SKM-1 treated with dmso at 0.1 percent for 144 hours (cell line): ENCODE results near the gene CTSA.
"Not testable (repeated sequence)": the region's sequence is repeated elsewhere in the genome, so short reads cannot be mapped to it uniquely, and the experiment has no call there.

Experiments used
- DNase-seq: peaks from one replicate; lab custom pipeline; 2025; ENCODE audit not compliant: unreplicated experiment; lab: John Stamatoyannopoulos, UW

CTSA gene

GRCh38 chr20:45894797-45895196 lies 3.7 kb downstream of the CTSA start:
- no peak for DNase-seq

DNA sequence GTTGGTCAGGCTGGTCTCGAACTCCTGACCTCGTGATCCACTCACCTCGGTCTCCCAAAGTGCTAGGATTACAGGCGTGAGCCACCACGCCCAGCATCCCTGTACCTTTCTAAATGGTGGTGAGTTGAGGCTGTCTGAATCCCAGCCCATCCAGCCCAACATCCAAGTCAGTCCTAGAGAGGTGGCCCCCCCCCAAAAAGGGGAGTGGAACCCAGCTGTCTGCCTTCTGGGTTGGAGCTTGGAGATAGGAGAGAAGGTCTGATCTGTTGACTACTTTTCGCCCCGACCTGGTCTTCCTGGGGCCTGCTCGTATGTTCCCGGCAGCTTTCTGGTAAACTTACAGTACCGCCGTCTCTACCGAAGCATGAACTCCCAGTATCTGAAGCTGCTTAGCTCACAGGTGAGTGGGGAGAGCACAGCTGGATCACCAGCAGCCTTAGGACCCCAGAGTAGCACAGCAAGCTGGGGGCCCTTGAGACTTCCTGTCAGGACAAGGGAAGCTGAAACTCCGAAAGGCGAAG lies 5.6 kb downstream of the CTSA start:
- no peak for DNase-seq

DNA sequence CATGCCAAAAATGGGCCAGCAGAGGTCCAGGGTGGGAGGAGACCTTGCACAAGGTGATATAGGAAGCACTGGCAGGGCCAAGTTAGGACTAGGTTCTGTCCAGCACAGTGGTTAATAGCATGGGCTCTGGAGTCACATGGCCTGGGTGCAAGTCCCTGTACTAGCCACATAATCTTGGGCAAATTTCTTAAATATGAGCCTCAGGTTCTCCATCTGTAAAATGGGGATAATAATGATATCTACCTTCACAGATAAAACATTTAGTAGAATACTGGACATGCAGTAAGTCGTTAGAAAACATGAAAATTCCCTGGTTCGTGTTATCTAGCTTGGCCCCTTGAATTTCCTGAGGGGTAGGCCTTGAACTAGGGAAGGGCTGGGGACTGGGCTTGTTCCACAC lies 6.2 kb downstream of the CTSA start:
- DNase-seq = no peak

DNA sequence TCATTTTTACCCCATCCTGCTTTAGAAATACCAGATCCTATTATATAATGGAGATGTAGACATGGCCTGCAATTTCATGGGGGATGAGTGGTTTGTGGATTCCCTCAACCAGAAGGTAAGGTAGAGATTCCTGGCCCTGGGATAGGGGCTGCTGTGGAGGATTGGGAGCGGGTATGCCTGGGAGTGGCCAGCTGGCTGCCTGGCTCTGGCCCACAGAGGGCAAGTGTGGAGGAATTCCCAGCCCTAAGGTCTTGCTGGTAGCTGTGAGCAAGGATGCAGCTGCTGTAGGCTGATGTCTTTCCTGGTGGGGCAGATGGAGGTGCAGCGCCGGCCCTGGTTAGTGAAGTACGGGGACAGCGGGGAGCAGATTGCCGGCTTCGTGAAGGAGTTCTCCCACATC lies 6.6 kb downstream of the CTSA start:
- DNase-seq = no peak

GRCh38 chr20:45898285-45898684 lies 7.2 kb downstream of the CTSA start:
- no peak for DNase-seq

DNA sequence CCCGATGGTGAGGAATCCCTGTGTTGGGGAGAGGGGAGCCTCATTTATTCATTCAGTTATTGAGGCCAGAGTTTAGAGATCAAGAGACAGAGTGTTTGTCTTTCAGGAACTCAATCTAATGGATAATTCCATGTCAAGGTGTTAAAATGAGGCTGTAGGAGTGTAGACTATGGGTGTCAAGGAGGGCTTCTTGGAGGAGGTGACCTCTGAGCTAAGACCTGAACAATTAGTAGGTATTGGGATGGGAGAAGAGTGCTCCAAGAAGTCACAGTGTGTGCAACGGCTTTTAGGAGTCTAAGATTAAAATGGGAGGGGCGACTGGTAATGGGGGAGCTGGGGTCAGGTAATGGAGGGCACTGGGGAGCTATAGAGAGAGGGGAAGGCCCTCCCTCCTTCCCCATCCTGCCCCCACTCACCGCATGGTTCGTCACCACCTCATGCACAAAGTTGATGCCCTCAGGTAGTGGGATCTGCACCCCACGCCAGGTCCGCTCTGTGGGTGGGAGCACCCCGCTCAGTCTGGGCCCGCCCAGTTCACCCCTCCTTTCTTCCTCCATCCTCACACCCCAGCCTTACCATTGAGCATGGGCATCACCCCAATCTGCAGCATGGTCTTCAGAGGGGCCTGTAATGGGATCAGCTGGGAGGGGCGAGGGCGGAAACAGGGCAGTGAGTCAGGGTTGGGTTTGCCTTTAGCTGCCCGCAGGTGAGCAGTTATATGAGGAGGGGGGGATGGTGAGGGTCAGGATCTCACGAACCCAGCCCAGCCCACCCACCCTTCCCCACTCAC lies 8.1 kb downstream of the CTSA start:
- no peak for DNase-seq

DNA sequence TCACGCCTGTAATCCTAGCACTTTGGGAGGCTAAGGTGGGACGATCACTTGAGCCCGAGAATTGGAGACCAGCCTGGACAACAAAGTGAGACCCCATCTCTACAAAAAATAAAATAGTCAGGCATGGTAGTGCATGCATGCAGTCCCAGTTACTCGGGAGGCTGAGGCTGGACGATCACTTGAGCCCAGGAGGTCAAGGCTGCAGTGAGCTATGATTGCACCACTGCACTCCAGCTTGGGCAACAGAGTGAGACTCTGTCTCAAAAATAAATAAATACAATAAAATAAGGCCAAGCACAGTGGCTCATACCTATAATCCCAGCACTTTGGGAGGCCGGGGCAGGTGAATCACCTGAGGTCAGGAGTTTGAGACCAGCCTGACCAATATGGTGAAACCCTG lies 10.2 kb downstream of the CTSA start:
- not testable (repeated sequence) for DNase-seq

- DNase-seq = no peak
Observed at GRCh38 chr20:45902199-45902701, 11.1 kb downstream of the CTSA start.

DNA sequence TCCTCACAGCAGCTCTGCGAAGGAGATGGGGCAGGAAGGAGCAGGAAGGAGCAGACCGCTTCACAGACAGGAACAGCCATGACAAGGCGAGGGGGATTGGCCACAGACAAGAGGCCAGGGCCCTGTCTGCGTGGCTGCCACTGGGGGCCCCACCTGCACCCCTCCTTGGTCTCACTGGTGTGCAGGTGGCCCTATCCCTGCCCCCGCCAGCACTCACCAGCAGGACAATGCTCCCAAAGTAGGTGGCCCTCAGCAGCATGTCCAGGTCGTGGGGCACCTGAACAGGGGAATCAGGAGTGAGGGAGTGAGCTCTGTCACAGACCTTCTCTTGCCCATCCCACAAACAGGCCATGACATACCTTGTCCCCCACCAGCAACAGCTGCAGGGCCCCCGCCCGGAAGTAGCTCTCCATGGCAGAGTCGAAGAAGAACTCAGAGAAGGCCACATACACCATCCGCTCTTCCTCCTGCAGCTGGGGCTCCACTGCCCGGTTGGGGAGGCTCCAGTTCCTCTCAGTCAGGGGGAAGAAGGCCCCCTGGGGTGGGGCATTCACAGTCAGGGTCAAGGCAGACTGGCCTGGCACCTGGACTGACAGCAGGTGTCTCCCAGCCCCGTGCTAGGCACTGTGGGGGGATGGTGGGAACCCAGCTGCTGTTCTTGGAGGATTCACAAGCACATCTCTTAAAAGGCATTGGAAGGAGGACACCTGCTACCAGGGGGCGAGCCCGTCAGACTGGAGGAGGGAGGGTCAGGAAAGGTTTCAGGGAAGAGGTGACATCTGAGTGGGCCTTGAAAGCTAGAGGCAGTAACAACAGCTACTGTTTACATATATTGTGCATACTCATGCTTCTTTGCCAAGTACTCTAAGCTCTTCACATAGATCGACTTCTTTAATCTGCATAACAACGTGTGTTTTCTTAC lies 13.7 kb downstream of the CTSA start:
- no peak for DNase-seq

DNA sequence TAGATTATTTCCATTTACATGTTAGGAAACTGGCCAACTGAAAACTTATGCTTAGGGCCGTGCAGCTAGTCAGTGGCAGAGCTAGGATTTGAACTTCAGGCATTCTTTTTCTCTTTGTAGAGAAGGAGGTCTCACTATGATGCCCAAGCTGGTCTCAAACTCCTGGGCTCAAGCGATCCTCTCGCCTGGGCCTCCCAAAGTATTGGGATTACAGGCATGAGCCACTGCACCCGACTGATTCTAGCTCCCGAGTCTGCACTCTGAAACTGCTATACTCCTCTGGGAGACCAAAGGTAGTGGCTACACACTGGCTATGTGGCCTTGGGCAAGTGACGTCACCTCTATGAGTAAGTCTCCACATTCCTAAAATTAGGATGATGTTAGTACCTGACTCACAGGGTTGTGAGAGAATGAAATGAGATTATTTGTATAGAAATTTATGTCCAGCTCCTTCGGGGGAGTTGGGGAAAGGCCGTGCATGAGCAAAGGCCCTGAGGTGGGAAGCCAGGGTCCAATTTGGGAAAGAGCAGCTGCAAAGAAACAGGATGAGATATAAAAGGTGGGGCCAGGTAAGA lies 14.5 kb downstream of the CTSA start:
- no peak for DNase-seq

DNA sequence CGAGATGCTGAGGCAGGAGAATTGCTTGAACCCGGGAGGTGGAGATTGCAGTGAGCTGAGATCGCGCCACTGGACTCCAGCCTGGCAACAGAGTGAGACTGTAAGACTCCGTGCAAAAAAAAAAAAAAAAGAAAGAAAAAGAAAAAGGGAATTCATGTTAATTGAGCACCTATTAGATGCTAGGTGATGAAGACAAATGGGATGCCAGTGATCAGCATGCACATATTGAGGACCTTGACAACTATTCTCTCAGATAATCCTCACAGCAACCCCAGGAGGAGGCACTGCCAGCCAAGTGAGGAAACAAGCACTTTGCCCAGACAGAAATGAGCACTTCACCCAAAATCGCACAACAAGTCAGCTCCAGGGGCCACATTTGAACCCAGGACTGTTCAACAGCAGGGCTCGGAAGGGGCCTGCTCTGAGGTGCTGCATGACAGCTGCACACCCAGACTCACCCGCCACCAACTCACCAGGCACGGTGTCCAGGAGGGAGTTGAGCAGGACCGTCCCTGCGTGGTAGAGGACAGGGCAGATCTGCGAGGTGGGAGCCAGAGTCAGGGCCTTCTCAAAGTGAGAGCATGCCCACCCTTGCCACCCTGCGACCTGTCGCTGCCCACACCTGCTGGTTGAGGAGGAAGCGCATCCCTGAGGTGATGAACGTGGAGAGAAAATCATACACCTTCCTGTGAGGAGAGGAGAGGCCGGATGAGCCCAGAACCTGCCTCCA lies 16.2 kb downstream of the CTSA start:
- DNase-seq = no peak

GRCh38 chr20:45908084-45908483 lies 16.9 kb downstream of the CTSA start:
- no peak for DNase-seq

DNA sequence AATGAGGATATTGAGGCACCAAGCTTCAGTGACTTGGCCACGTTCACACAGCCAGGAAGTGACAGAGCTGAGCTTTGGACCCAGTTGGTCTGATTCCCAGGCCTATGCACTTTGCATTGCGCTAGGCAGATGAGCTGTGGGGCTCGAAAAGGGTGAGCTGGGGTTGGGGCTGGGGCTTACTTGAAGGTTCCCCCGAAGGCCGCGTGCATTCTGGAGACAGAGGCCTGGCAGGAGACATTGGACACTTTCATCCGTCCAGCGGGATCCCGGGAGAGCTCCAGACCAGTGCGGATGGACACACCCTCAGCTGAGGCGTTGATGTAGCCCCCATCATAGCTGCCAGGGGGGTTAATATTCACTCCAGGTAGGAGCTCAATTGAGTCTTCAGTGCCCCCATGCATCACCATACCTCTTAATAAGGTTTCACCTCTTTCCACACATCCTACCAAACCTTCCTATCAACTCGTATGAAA lies 18.2 kb downstream of the CTSA start:
- DNase-seq = no peak

DNA sequence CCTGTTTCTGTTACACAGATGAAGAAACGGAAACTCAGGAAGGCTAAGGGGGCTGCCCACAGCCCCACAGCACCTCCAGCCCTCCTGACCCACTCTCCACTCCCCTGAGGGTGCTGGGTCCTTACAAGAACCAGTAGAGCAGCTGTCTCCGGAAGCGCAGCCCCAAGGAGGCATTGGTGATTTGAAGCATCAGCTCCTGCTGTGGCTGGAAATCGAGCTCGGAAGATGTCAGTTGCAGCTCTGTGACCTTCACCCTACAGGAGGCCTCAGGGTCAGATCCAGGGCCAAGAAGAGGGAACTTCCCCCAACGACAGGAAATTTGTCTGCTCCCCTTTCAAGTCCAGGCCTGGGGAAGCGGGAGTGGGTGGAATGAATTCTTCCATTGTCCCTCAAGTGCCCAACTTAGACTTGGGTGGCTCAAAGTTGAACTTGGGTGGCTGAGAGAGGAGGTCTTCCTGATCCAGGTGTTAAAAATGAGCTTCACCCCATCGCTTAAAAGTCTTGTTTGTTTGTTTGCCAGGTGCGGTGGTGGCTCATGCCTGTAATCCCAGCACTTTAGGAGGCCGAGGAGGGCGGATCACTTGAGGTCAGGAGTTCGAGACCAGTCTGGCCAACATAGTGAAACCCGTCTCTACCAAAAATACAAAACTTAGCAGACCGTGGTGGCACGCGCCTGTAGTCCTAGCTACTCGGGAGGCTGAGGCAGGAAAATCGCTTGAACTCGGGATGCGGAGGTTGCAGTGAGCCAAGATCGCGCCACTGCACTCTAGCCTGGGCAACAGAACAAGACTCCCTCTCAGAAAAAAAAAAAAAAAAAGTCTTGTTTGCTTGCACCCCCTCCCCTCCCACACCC lies 18.9 kb downstream of the CTSA start:
- DNase-seq = peak; percentile 16

DNA sequence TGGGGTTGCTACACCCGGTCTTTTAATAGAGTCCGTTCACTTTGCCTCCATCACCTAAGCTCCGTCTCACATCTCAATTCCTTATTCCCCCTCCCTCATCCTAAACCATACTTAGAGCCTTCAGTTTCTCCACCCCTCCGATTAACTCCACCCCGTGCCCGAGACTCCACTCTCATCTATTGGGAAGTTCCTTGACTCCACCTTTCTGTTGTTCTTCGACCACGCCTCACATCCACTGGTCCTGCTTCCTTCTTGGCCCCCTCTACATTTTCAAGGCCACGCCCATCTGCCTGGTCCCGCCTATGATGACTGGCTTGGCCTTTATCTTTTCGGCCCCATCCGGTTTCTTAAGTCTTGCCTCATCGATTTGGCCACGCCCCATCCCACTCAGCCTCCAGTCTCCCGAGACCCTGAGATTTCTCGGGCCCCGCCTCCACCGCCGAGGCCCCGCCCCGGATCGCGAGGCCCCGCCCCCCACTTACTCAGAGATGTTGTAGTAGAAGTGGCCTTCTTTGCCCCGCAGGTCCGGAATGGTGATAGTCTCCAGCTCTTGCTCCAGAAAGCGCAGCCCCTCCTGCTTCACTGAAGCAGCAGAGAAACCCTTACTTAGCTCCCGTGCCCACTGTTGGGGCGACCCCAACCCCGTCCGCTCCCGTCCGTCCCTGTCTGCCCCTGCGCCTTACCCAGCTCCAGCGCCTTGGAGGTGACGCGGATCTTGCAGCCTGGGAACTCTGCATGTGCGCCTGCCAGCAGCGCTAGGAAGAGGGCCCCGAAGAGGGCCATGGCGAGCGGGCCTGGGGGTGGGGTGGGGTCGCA lies 19.7 kb downstream of the CTSA start:
- DNase-seq = peak; percentile 98

- no peak for DNase-seq
Observed at GRCh38 chr20:45911486-45912343, 20.6 kb downstream of the CTSA start, which contains the start of gene PLTP. Gene PLTP, minus strand, starts transcription at chr20:45912155. Its CDS starts 703 bp downstream, at chr20:45911452.

DNA sequence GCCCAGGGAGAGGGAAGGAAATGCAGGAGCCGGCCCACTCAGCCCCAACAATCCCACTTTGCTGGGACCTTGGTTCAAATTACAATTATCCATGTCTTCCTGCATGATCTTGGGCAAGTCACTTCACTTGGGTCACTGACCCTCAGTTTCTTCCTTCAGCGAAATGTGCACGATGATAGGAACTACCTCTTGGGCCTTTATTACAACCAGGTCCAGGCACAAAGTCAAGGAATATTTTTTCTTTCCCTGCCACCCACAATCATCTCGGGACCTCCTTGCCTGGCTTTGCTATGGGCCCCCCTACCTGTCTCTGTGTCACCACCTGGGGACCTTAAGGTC lies 21.2 kb downstream of the CTSA start:
- DNase-seq = no peak

DNA sequence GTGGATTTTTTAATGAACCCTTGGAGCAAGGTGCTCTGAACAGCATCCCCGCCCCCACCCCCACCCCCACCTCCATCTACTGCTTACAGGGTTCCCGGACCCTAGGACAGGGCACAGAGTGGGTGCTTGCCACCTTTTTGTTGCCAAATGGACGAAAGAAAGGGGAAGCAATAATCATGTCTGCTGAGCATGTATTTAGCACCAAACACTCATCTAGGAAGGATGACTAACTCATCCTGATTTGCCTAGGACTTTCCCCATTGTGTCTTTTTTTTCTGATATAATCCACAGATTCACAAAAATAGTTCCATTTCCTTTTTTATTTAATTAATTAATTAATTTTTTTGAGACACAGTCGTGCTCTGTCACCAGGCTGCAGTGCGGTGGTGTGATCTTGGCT lies 22.0 kb downstream of the CTSA start:
- no peak for DNase-seq
